A549 treated with CpdA at 1 μM for 4 hours (cell line): ENCODE data around the gene SEPTIN1. TPM values are rescaled to one million over a fixed set of nuclear protein-coding genes. Genes with fewer than 3 reads are reported as not detected.

ENCODE experiments used
- total RNA-seq: library from RNA; stranded (reverse); fragments of 200-300 nt; extraction: Qiagen RNA extraction; gene quantifications from 5 replicates; pipeline ENCODE4 v1.2.3, GENCODE V29; 2022; ENCODE audit warnings: low read depth

The SEPTIN1 gene
- 1.4 to 2.2 TPM (median 1.8 TPM) in 5 replicates for total RNA-seq

GRCh38 chr16:30382111-30382881 lies at the start of gene SEPTIN1:
Gene SEPTIN1 (minus strand): TSS chr16:30382561. CDS start chr16:30382542, 19 bp downstream.

GRCh38 chr16:30429678-30430427 lies 47.5 kb upstream of the SEPTIN1 start, which contains the start of gene DCTPP1:
Gene DCTPP1 (minus strand): TSS chr16:30430030. CDS start chr16:30429980, 50 bp downstream.

GRCh38 chr16:30407102-30407803 lies 24.9 kb upstream of the SEPTIN1 start, which contains the start of gene ZNF771:
Gene ZNF771 (plus strand): TSS chr16:30407606. CDS start chr16:30408054, 448 bp downstream.

GRCh38 chr16:30395155-30395991 lies 13.0 kb upstream of the SEPTIN1 start, which contains the start of gene ZNF48:
Gene ZNF48 (plus strand): TSS chr16:30395420. CDS start chr16:30395795, 375 bp downstream.

GRCh38 chr16:30374538-30374937 lies 7.8 kb downstream of the SEPTIN1 start, which contains the start of gene MYL11:
Gene MYL11 (plus strand): TSS chr16:30374802. CDS start chr16:30374858, 56 bp downstream.

GRCh38 chr16:30370456-30371247 lies 11.7 kb downstream of the SEPTIN1 start, which contains the start of gene TBC1D10B:
Gene TBC1D10B (minus strand): TSS chr16:30370494. CDS start chr16:30370183, 311 bp downstream.

GRCh38 chr16:30355144-30355953 lies 27.0 kb downstream of the SEPTIN1 start, which contains the start of gene CD2BP2:
Gene CD2BP2 (minus strand): TSS chr16:30355308. CDS start chr16:30354681, 627 bp downstream.

Other genes starting within 250 kb of the SEPTIN1 start
- 2.6 to 6.0 TPM (median 3.1 TPM) in 5 replicates for gene CORO1A, start 199.0 kb downstream of the SEPTIN1 start, total RNA-seq
- gene BOLA2B, start 188.9 kb downstream of the SEPTIN1 start, total RNA-seq, result 149 to 252 TPM (median 217 TPM) in 5 replicates
- gene SLX1A, start 188.7 kb downstream of the SEPTIN1 start, total RNA-seq, result 7.2 to 24.4 TPM (median 12.9 TPM) in 5 replicates
- 4.2 to 10.3 TPM (median 8.6 TPM) in 5 replicates for gene SULT1A3, start 183.3 kb downstream of the SEPTIN1 start, total RNA-seq
- 2.2 to 2.9 TPM (median 2.5 TPM) in 5 replicates for gene NPIPB13, start 134.1 kb downstream of the SEPTIN1 start, total RNA-seq
- gene CD2BP2, start 27.3 kb downstream of the SEPTIN1 start, total RNA-seq, result 59.6 to 69.1 TPM (median 68.3 TPM) in 5 replicates
- gene TBC1D10B, start 12.1 kb downstream of the SEPTIN1 start, total RNA-seq, result 25.3 to 35.6 TPM (median 33.7 TPM) in 5 replicates
- gene MYL11, start 7.8 kb downstream of the SEPTIN1 start, total RNA-seq, result 0.17 to 0.64 TPM (median 0.42 TPM) in 3 of 5 replicates, not detected in the others
- 10.4 to 14.2 TPM (median 12.3 TPM) in 5 replicates for gene ZNF48, start 12.9 kb upstream of the SEPTIN1 start, total RNA-seq
- 2.8 to 6.4 TPM (median 5.7 TPM) in 5 replicates for gene ZNF771, start 25.0 kb upstream of the SEPTIN1 start, total RNA-seq
- 105 to 146 TPM (median 134 TPM) in 5 replicates for gene DCTPP1, start 47.5 kb upstream of the SEPTIN1 start, total RNA-seq
- 51.5 to 56.6 TPM (median 52.3 TPM) in 5 replicates for gene SEPHS2, start 63.3 kb upstream of the SEPTIN1 start, total RNA-seq
- 0.08 to 0.22 TPM (median 0.10 TPM) in 3 of 5 replicates, not detected in the others for gene ITGAL, start 90.2 kb upstream of the SEPTIN1 start, total RNA-seq
- 32.6 to 49.0 TPM (median 48.3 TPM) in 5 replicates for gene ZNF768, start 144.0 kb upstream of the SEPTIN1 start, total RNA-seq
- 2.8 to 4.9 TPM (median 4.4 TPM) in 5 replicates for gene ZNF747, start 152.3 kb upstream of the SEPTIN1 start, total RNA-seq
- 5.0 to 6.8 TPM (median 6.1 TPM) in 5 replicates for gene ZNF764, start 175.8 kb upstream of the SEPTIN1 start, total RNA-seq
- gene ZNF688, start 189.2 kb upstream of the SEPTIN1 start, total RNA-seq, result 6.3 to 8.5 TPM (median 7.6 TPM) in 5 replicates
- not detected in 5 replicates for gene ZNF785, start 203.1 kb upstream of the SEPTIN1 start, total RNA-seq
- gene ZNF689, start 227.8 kb upstream of the SEPTIN1 start, total RNA-seq, result 7.6 to 10.3 TPM (median 9.2 TPM) in 5 replicates